ENCODE measurements around the gene EPRS1.
A peak's percentile ranks its signal among the peaks of the same experiment; 100 is the strongest.

The EPRS1 gene

DNA sequence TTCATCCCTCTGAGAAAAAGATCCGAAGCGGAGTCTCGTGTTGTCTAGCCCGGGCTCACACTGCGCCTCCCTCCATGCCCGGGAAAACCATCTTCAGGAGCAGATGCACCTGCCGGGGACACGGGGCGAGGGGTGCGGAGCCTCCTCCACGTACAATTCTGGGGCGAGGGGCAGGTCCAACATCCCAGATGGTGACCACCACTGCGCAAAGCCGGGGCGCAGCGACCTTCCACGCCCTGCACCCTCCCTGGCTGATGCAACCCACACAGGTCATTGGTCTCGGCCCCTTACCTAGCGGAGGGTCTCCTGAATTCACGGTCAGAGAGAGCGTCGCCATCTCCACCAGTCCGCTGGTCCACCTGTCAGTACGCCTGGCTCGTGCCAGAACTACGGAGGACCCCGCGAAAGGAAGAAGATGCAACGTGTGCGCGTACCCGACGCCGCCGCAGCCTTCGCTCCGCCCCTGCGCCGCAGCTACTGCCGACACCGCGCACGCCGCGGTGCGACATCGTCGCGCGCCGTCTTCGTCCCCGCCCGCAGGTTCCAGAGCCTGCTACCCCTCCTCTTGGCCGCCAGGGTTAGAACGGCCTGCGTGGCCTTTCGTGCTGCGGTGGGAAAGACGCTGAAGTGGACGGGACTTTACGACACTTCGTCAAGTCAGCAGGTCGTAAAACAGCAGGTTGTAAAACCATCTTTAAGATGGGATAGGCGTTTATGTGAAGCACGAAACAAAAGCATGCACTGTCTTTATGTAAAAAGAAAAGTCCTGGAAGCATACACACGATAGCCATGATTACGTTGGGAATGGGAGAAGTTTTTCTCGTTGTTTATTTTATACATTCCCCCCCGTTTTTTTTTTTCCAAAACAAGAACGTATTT lies at the start of gene EPRS1:
TSS of gene EPRS1 (minus strand) at position 454 of the 879 bp plus-strand sequence. CDS start at position 337, 117 bp downstream.
- H3K4me3 ChIP-seq (ENCODE audit: low read length, poor library complexity, severe bottlenecking) = peak within 1 kb of the TSS; percentile 88
- H2AFZ ChIP-seq (ENCODE audit: low read length) = peak within 1 kb of the TSS; percentile 93
- no peaks in the 10 kb centered on the region for H3K36me3 ChIP-seq (ENCODE audit: insufficient read depth, low read length)
- no peaks in the 10 kb centered on the region for H3K27me3 ChIP-seq (ENCODE audit: insufficient read depth, low read length, poor library complexity, severe bottlenecking)
- H3F3A ChIP-seq (ENCODE audit: low read depth) = no peaks in the 10 kb centered on the region
- peaks cover 12% of the 10 kb centered on the region for H4K20me1 ChIP-seq (ENCODE audit: insufficient read depth, low read length, poor library complexity, severe bottlenecking)
- peak within 1 kb of the TSS; percentile 81 for H3K4me2 ChIP-seq (ENCODE audit: low read depth, low read length, poor library complexity, severe bottlenecking)
- peak within 1 kb of the TSS; percentile 82 for H3K9ac ChIP-seq (ENCODE audit: low read depth, low read length, poor library complexity, severe bottlenecking)
- peaks cover 23% of the 10 kb centered on the region for H3K4me1 ChIP-seq (ENCODE audit: insufficient read depth, low read length, poor library complexity, severe bottlenecking)
- TF ChIP-seq, protein P1, sequence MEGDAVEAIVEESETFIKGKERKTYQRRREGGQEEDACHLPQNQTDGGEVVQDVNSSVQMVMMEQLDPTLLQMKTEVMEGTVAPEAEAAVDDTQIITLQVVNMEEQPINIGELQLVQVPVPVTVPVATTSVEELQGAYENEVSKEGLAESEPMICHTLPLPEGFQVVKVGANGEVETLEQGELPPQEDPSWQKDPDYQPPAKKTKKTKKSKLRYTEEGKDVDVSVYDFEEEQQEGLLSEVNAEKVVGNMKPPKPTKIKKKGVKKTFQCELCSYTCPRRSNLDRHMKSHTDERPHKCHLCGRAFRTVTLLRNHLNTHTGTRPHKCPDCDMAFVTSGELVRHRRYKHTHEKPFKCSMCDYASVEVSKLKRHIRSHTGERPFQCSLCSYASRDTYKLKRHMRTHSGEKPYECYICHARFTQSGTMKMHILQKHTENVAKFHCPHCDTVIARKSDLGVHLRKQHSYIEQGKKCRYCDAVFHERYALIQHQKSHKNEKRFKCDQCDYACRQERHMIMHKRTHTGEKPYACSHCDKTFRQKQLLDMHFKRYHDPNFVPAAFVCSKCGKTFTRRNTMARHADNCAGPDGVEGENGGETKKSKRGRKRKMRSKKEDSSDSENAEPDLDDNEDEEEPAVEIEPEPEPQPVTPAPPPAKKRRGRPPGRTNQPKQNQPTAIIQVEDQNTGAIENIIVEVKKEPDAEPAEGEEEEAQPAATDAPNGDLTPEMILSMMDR (conservative IDR thresholded peaks at IDR 0.05; ENCODE audit: low read length) = peak; percentile 49
- TF ChIP-seq EZH2phosphoT487 (IDR thresholded peaks at IDR 0.05; ENCODE audit: borderline replicate concordance) = no peak
- peaks cover 55% of the 10 kb centered on the region for H3K79me2 ChIP-seq (ENCODE audit: insufficient read depth, low read length)
- H3K9me2 ChIP-seq (replicated peaks; ENCODE audit: low read depth, low read length) = no peaks in the 10 kb centered on the region
- no peaks in the 10 kb centered on the region for H3K9me3 ChIP-seq (ENCODE audit: insufficient read depth, low read depth, low read length)

DNA sequence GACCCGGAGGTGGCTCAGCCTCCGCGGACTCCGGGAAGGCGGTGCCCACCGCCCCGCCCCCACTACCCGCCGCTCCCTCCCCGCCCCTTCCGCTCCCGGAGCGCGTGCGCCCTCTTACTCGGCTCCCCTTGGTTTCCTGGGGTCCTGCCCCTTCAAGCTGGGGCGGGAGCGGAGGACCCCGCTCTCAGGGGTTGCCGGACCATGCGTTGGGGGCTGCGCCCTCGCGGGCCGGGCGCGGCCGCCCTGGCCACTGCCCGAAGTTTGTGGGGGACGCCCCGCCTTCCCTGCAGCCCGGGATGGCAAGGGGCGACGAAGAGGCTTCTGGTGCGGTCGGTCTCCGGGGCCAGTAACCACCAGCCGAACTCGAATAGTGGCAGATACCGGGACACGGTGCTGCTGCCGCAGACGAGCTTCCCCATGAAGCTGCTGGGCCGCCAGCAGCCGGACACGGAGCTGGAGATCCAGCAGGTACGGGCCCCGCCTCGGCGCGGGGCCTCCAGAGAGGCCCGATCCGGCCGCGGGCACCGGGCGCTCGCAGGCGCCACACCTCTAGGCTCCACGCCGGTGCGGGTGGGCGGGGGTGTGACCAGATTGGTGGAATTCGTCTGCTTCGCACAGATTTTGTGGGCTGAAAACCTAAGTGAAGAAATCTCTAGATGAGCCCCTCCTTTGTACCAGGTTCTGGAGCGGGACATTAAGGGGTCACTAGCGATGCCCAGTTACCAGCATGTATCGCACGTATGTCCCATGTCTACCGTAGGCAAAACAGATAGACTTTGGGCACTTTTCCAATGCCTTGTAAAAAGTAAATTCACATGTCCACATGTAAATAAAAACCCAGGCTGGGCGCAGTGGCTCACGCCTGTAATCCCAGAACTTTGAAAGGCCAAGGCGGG lies 48.0 kb upstream of the EPRS1 start, which contains the start of gene IARS2:
TSS of gene IARS2 (plus strand) at position 117 of the 896 bp plus-strand sequence. CDS start at position 202, 85 bp downstream.
- peak within 1 kb of the TSS; percentile 99 for H3K4me3 ChIP-seq (ENCODE audit: low read length, poor library complexity, severe bottlenecking)
- H3K4me1 ChIP-seq (ENCODE audit: insufficient read depth, low read length, poor library complexity, severe bottlenecking) = peaks cover 22% of the 10 kb centered on the region
- H3K79me2 ChIP-seq (ENCODE audit: insufficient read depth, low read length) = peaks cover 40% of the 10 kb centered on the region
- peak within 1 kb of the TSS; percentile 75 for H3K4me2 ChIP-seq (ENCODE audit: low read depth, low read length, poor library complexity, severe bottlenecking)
- H3K9me3 ChIP-seq (ENCODE audit: insufficient read depth, low read depth, low read length) = no peaks in the 10 kb centered on the region
- no peaks in the 10 kb centered on the region; the same call in 1 of the 2 replicates for H3F3A ChIP-seq (ENCODE audit: low read depth)
- peak within 1 kb of the TSS; percentile 91 for H3K9ac ChIP-seq (ENCODE audit: low read depth, low read length, poor library complexity, severe bottlenecking)
- H2AFZ ChIP-seq (ENCODE audit: low read length) = peak within 1 kb of the TSS; percentile 99
- TF ChIP-seq EZH2phosphoT487 (IDR thresholded peaks at IDR 0.05; ENCODE audit: borderline replicate concordance) = no peak
- TF ChIP-seq, protein P1 (conservative IDR thresholded peaks at IDR 0.05; ENCODE audit: low read length) = no peak
- no peaks in the 10 kb centered on the region for H3K9me2 ChIP-seq (replicated peaks; ENCODE audit: low read depth, low read length)
- H4K20me1 ChIP-seq (ENCODE audit: insufficient read depth, low read length, poor library complexity, severe bottlenecking) = peaks cover 17% of the 10 kb centered on the region
- no peaks in the 10 kb centered on the region for H3K27me3 ChIP-seq (ENCODE audit: insufficient read depth, low read length, poor library complexity, severe bottlenecking)
- H3K36me3 ChIP-seq (ENCODE audit: insufficient read depth, low read length) = no peaks in the 10 kb centered on the region

DNA sequence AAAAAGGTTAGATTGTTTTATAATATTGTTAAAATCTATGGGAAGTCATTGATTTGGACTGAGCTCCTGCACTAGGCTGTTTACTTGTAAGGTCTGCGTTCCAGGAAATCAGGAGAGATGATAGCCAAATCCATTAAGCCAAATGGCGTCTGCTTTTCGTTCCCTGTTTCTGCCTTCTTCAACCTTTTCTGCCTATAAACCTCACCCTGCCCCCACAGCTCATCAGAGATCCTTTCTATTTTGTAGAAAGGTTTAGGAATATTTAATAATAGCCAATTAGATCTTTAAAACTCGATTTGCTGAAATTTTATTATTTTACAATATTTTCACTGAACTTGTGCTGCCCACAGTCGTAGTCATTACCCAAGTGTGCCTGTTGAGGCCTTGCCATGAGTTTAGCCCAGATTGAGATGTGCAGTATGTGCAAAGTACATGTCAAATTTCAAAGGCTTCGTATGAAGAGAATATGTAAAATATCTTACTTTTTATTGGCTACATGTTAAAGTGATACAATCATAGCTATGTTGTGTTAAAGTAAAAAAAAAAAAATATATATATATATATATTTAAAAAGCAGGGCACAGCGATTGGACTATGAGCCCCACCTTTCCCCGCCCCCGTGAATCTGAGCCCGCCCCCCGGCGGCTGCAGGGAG lies 47.2 kb upstream of the EPRS1 start:
- Histone ChIP-seq H3K9me3 (ENCODE audit: insufficient read depth, low read depth, low read length) (no peaks in the 10 kb centered on the region), H3K9ac (ENCODE audit: low read depth, low read length, poor library complexity, severe bottlenecking) (no peak overlapping the region), H3K79me2 (ENCODE audit: insufficient read depth, low read length) (peaks cover 46% of the 10 kb centered on the region), H3K27me3 (ENCODE audit: insufficient read depth, low read length, poor library complexity, severe bottlenecking) (no peaks in the 10 kb centered on the region), H3K36me3 (ENCODE audit: insufficient read depth, low read length) (no peaks in the 10 kb centered on the region), H3K9me2 (replicated peaks; ENCODE audit: low read depth, low read length) (no peaks in the 10 kb centered on the region), H3K4me1 (ENCODE audit: insufficient read depth, low read length, poor library complexity, severe bottlenecking) (peaks cover 22% of the 10 kb centered on the region), H3F3A (ENCODE audit: low read depth) (no peaks in the 10 kb centered on the region; the same call in 1 of the 2 replicates), H2AFZ (ENCODE audit: low read length) (peak overlapping the region; percentile 59; the same call in 1 of the 2 replicates), H3K4me2 (ENCODE audit: low read depth, low read length, poor library complexity, severe bottlenecking) (peak overlapping the region; percentile 39), H4K20me1 (ENCODE audit: insufficient read depth, low read length, poor library complexity, severe bottlenecking) (peaks cover 17% of the 10 kb centered on the region), H3K4me3 (ENCODE audit: low read length, poor library complexity, severe bottlenecking) (peak overlapping the region; percentile 99)
- TF ChIP-seq, protein P1 (conservative IDR thresholded peaks at IDR 0.05; ENCODE audit: low read length) = no peak
- TF ChIP-seq EZH2phosphoT487 (IDR thresholded peaks at IDR 0.05; ENCODE audit: borderline replicate concordance) = no peak

Measured in Loucy (cell line).